H9 (cell line): ENCODE results near the gene CACNB4. TPM values are rescaled to one million over a fixed set of nuclear protein-coding genes. Genes with fewer than 3 reads are reported as not detected.

Experiments used
- DNase-seq: peaks from one replicate; pipeline ENCODE4 v3.0.0-alpha.2; 2017
- H2AFZ ChIP-seq: one replicate; pipeline ENCODE4 v1.6.1; 2013; ENCODE audit warnings: mild to moderate bottlenecking, low read length, control low read depth, moderate library complexity
- H2AK5ac ChIP-seq: 2 replicates; pipeline ENCODE4 v1.6.1; 2013; ENCODE audit warnings: low read length, control low read depth, mixed read lengths; ENCODE audit not compliant: insufficient read length
- H2BK120ac ChIP-seq: one replicate; pipeline ENCODE4 v1.6.1; 2013; ENCODE audit warnings: low read depth, mild to moderate bottlenecking, low read length, control low read depth, inconsistent platforms; ENCODE audit not compliant: poor library complexity, severe bottlenecking
- H2BK12ac ChIP-seq: 2 replicates; pipeline ENCODE4 v1.6.1; 2013; ENCODE audit warnings: low read length, control low read depth, mixed read lengths, low read depth; ENCODE audit not compliant: insufficient read length
- H2BK15ac ChIP-seq: 2 replicates; pipeline ENCODE4 v1.6.1; 2013; ENCODE audit warnings: low read depth, low read length, control low read depth
- H2BK20ac ChIP-seq: one replicate; pipeline ENCODE4 v1.6.1; 2013; ENCODE audit warnings: low read depth, mild to moderate bottlenecking, low read length, control low read depth, inconsistent platforms; ENCODE audit not compliant: poor library complexity, severe bottlenecking
- H2BK5ac ChIP-seq: 2 replicates; pipeline ENCODE4 v1.6.1; 2013; ENCODE audit warnings: low read length, control low read depth, mixed read lengths; ENCODE audit not compliant: insufficient read length
- H3K14ac ChIP-seq: 2 replicates; pipeline ENCODE4 v1.6.1; 2013; ENCODE audit warnings: low read length, control low read depth; ENCODE audit not compliant: insufficient read depth
- H3K18ac ChIP-seq: 2 replicates; pipeline ENCODE4 v1.6.1; 2013; ENCODE audit warnings: low read depth, mild to moderate bottlenecking, mixed read lengths, low read length, control low read depth; ENCODE audit not compliant: insufficient read length
- H3K23ac ChIP-seq: 2 replicates; pipeline ENCODE4 v1.6.1; 2013; ENCODE audit warnings: low read length, control low read depth, mixed read lengths, low read depth; ENCODE audit not compliant: insufficient read length
- H3K23me2 ChIP-seq: 2 replicates; pipeline ENCODE4 v1.6.1; 2013; ENCODE audit warnings: low read depth, mild to moderate bottlenecking, mixed read lengths, low read length, control low read depth; ENCODE audit not compliant: insufficient read length, poor library complexity, severe bottlenecking
- H3K27ac ChIP-seq: 2 replicates; pipeline ENCODE4 v1.5.1; 2013; ENCODE audit warnings: low read length, control low read depth, mixed read lengths, low read depth; ENCODE audit not compliant: insufficient read length
- H3K27me3 ChIP-seq: 2 replicates; pipeline ENCODE4 v1.6.1; 2013; ENCODE audit warnings: low read length, control low read depth, inconsistent platforms; ENCODE audit not compliant: insufficient read depth
- H3K4ac ChIP-seq: 2 replicates; pipeline ENCODE4 v1.6.1; 2013; ENCODE audit warnings: low read depth, mild to moderate bottlenecking, control low read depth, inconsistent platforms, low read length, moderate library complexity
- H3K4me1 ChIP-seq: 2 replicates; pipeline ENCODE4 v1.6.1; 2013; ENCODE audit warnings: low read length, control low read depth, inconsistent platforms; ENCODE audit not compliant: insufficient read depth
- H3K4me2 ChIP-seq: 2 replicates; pipeline ENCODE4 v1.6.1; 2013; ENCODE audit warnings: low read length, control low read depth, mixed read lengths; ENCODE audit not compliant: insufficient read length, insufficient read depth
- H3K56ac ChIP-seq: 2 replicates; pipeline ENCODE4 v1.6.1; 2013; ENCODE audit warnings: low read depth, mild to moderate bottlenecking, mixed read lengths, low read length, control low read depth; ENCODE audit not compliant: insufficient read length
- H3K79me1 ChIP-seq: 2 replicates; pipeline ENCODE4 v1.6.1; 2013; ENCODE audit warnings: low read depth, mild to moderate bottlenecking, moderate library complexity, low read length, control low read depth, inconsistent platforms; ENCODE audit not compliant: insufficient read depth, poor library complexity, severe bottlenecking
- H3K79me2 ChIP-seq: 2 replicates; pipeline ENCODE4 v1.6.1; 2013; ENCODE audit warnings: low read length, control low read depth, inconsistent platforms; ENCODE audit not compliant: insufficient read depth
- H3K9ac ChIP-seq: 2 replicates; pipeline ENCODE4 v1.6.1; 2013; ENCODE audit warnings: low read length, control low read depth, mixed read lengths; ENCODE audit not compliant: insufficient read length; ENCODE audit errors: extremely low read depth
- H3K9me3 ChIP-seq: one replicate; pipeline ENCODE4 v1.6.1; 2013; ENCODE audit warnings: low read depth, low read length, inconsistent platforms; ENCODE audit not compliant: control insufficient read depth
- H3T11ph ChIP-seq: one replicate; pipeline ENCODE4 v1.6.1; 2013; ENCODE audit warnings: mild to moderate bottlenecking, low read length, control low read depth, inconsistent platforms
- H4K20me1 ChIP-seq: one replicate; pipeline ENCODE4 v1.6.1; 2013; ENCODE audit not compliant: control insufficient read depth, insufficient read length, insufficient read depth
- H4K5ac ChIP-seq: 2 replicates; pipeline ENCODE4 v1.6.1; 2013; ENCODE audit warnings: low read depth, mild to moderate bottlenecking, mixed read lengths, low read length, control low read depth; ENCODE audit not compliant: insufficient read length
- H4K8ac ChIP-seq: replicated peaks from 2 replicates; pipeline ENCODE4 v1.6.1; 2013; ENCODE audit warnings: low read length, control low read depth, mixed read lengths, low read depth; ENCODE audit not compliant: insufficient read length
- H4K91ac ChIP-seq: 2 replicates; pipeline ENCODE4 v1.6.1; 2013; ENCODE audit warnings: low read depth, mild to moderate bottlenecking, moderate library complexity, mixed read lengths, low read length, control low read depth; ENCODE audit not compliant: insufficient read length
- H3K27ac Mint-ChIP-seq, 3 experiments: 2 replicates in 2 of 3; 3 replicates in 1 of 3; pipeline ENCODE4 v1.8.0; 2020 to 2021; ENCODE audit warnings: mixed read lengths in 3 of 3, mild to moderate bottlenecking in 1 of 3, moderate library complexity in 1 of 3
- H3K27me3 Mint-ChIP-seq: 2 replicates; pipeline ENCODE4 v1.8.0; 2021; ENCODE audit warnings: low read depth, mild to moderate bottlenecking, moderate library complexity, mixed read lengths
- H3K36me3 Mint-ChIP-seq, 3 experiments: 2 replicates in 2 of 3; 3 replicates in 1 of 3; pipeline ENCODE4 v1.8.0; 2020 to 2021; ENCODE audit warnings: low read depth in 3 of 3, mixed read lengths in 3 of 3; ENCODE audit not compliant: insufficient read depth in 1 of 3
- H3K4me1 Mint-ChIP-seq, 2 experiments: 2 replicates each; pipeline ENCODE4 v1.8.0; 2020; ENCODE audit warnings: mixed read lengths in 2 of 2
- H3K4me3 Mint-ChIP-seq, 2 experiments: 2 replicates in 1 of 2; 3 replicates in 1 of 2; pipeline ENCODE4 v1.8.0; 2020 to 2021; ENCODE audit warnings: mild to moderate bottlenecking in 2 of 2, mixed read lengths in 2 of 2, moderate library complexity in 1 of 2
- H3K9me3 Mint-ChIP-seq, 2 experiments: 2 replicates in 1 of 2; 3 replicates in 1 of 2; pipeline ENCODE4 v1.8.0; 2020; ENCODE audit warnings: mild to moderate bottlenecking in 2 of 2, mixed read lengths in 2 of 2, moderate library complexity in 1 of 2
- CTCF ChIP-seq: fragments of 200-600 bp; sonication (generic); conservative IDR thresholded peaks from 3 replicates; pipeline ENCODE4 v1.8.0; 2021; ENCODE audit warnings: antibody characterized with exemption, mild to moderate bottlenecking
- WGBS: extraction: QIAGEN DNeasy Blood & Tissue Kit; methylation state at CpG from one replicate; pipeline ENCODE4 v1.1.7; 2013; ENCODE audit warnings: missing lambda C conversion rate, low lambda C conversion rate, mixed read lengths; ENCODE audit not compliant: insufficient read length; ENCODE audit errors: extremely low coverage; 5-methylcytosine and 5-hydroxymethylcytosine counted together
- total RNA-seq: library from RNA; stranded (reverse); gene quantifications from 2 replicates; pipeline ENCODE4 v1.2.1, GENCODE V29; 2021

CACNB4 gene
- total RNA-seq, 1 experiment from 2014 or later: 1.4 TPM

- Histone ChIP-seq H3K18ac (no peak overlapping the region), H2BK5ac (no peak overlapping the region), H3K9ac (no peak overlapping the region), H2BK20ac (no peak overlapping the region), H3K79me2 (no peaks in the 10 kb centered on the region), H2AFZ (no peak overlapping the region), H3K23me2 (peaks cover 10% of the 10 kb centered on the region), H3K4me2 (no peak overlapping the region), H3K79me1 (no peaks in the 10 kb centered on the region), H3K23ac (no peak overlapping the region), H3K9me3 (no peaks in the 10 kb centered on the region), H2AK5ac (no peak overlapping the region), H3K14ac (no peak overlapping the region), H3K4me1 (peaks cover 3% of the 10 kb centered on the region; the same call in 1 of the 2 replicates), H3K4ac (no peak overlapping the region), H3K56ac (no peak overlapping the region), H3K27me3 (peaks cover 22% of the 10 kb centered on the region; the same call in 1 of the 2 replicates), H2BK12ac (no peak overlapping the region), H2BK120ac (no peak overlapping the region), H3K27ac (no peak overlapping the region), H4K8ac (no peak overlapping the region), H3T11ph (no peak overlapping the region), H4K20me1 (no peaks in the 10 kb centered on the region), H2BK15ac (no peak overlapping the region), H4K5ac (no peak overlapping the region), H4K91ac (no peak overlapping the region)
- TF ChIP-seq CTCF: no peak
- Mint-ChIP-seq H3K9me3 (no peaks in the 10 kb centered on the region; a peak in 1 of 5 replicates), H3K4me3 (no peak overlapping the region), H3K36me3 (no peaks in the 10 kb centered on the region; a peak in 1 of 7 replicates), H3K27ac (no peak overlapping the region), H3K27me3 (peaks cover 66% of the 10 kb centered on the region), H3K4me1 (peaks cover 16% of the 10 kb centered on the region in 2 experiments)
- DNase-seq: no peak
- WGBS: no CpG with 5 or more reads among the region's 1 CpG
Observed at GRCh38 chr2:152095146-152095545, 3.7 kb downstream of the CACNB4 start.
